HFF-Myc (cell line): ENCODE results near the gene GNAO1.

Experiments
- DNase-seq: peaks from one replicate; pipeline ENCODE4 v3.0.0-alpha.2; 2011; ENCODE audit warnings: low read depth; ENCODE audit errors: extremely low read depth
- H3K4me3 ChIP-seq: replicated peaks from 2 replicates; pipeline ENCODE4 v1.5.1; 2011; ENCODE audit warnings: low read depth, mild to moderate bottlenecking, control low read depth, low read length
- TF ChIP-seq, protein P1 (sequence below): IDR thresholded peaks from 2 replicates; pipeline ENCODE4 v1.5.1; 2012; ENCODE audit warnings: mild to moderate bottlenecking, low read depth, low read length, control low read depth; ENCODE audit errors: missing control alignments

GNAO1 gene

DNA sequence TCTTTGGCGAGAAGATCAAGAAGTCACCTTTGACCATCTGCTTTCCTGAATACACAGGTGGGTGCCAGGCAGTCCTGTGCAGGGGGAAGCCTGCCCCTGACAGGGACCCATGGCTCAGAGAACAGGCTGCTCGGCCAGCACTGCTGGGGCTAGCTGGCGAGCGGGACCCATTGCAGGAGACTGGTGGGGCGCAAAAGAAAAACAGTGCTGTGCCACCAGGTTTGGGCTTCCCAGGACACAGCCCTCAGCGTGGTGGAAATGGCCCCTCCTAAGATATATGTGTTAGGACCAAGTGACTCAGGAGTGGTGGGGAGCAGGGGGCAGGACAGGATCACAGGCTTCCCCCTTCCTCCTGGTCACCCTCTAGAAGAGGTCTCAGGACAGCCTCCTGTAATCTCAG, 160.2 kb downstream of the GNAO1 start:
- TF ChIP-seq, protein P1, sequence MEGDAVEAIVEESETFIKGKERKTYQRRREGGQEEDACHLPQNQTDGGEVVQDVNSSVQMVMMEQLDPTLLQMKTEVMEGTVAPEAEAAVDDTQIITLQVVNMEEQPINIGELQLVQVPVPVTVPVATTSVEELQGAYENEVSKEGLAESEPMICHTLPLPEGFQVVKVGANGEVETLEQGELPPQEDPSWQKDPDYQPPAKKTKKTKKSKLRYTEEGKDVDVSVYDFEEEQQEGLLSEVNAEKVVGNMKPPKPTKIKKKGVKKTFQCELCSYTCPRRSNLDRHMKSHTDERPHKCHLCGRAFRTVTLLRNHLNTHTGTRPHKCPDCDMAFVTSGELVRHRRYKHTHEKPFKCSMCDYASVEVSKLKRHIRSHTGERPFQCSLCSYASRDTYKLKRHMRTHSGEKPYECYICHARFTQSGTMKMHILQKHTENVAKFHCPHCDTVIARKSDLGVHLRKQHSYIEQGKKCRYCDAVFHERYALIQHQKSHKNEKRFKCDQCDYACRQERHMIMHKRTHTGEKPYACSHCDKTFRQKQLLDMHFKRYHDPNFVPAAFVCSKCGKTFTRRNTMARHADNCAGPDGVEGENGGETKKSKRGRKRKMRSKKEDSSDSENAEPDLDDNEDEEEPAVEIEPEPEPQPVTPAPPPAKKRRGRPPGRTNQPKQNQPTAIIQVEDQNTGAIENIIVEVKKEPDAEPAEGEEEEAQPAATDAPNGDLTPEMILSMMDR = no peak
- DNase-seq = no peak
- H3K4me3 ChIP-seq = no peak overlapping the region

DNA sequence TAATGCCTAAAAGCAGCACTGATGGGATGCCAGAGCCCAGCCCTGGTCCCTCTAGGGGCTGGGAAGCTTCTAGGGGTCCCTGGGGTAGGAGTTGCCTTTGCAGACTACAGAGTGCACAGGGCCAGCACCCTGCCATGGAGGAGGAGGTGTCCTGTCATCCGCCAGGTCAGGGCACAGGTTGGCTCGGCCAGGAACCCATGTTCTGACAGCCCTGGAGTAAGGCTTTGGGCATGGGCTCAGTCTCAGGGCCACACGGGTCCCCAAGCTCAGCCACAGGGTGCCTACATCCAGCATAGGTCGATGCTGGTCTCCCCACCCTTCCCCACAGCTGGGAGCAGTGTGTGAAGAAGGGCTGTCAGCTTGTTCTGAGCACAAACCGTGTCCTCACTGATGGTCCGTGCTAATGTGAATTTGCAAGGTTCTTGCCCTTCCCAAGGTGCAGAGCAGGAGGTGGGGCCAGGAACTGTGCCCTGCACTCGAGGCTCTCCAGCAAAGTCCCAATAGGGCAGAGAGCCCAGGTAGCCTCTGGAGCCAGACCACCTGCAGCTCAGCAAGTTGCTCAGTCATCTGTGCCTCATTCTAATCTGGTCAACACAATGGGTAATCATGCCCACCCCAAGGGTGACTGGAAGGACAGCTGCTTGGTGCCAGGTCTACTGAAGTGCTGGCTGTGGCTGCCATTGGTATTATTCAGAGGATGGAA, 161.2 kb downstream of the GNAO1 start:
- no peak for DNase-seq
- TF ChIP-seq, protein P1 = no peak
- H3K4me3 ChIP-seq = no peak overlapping the region

DNA sequence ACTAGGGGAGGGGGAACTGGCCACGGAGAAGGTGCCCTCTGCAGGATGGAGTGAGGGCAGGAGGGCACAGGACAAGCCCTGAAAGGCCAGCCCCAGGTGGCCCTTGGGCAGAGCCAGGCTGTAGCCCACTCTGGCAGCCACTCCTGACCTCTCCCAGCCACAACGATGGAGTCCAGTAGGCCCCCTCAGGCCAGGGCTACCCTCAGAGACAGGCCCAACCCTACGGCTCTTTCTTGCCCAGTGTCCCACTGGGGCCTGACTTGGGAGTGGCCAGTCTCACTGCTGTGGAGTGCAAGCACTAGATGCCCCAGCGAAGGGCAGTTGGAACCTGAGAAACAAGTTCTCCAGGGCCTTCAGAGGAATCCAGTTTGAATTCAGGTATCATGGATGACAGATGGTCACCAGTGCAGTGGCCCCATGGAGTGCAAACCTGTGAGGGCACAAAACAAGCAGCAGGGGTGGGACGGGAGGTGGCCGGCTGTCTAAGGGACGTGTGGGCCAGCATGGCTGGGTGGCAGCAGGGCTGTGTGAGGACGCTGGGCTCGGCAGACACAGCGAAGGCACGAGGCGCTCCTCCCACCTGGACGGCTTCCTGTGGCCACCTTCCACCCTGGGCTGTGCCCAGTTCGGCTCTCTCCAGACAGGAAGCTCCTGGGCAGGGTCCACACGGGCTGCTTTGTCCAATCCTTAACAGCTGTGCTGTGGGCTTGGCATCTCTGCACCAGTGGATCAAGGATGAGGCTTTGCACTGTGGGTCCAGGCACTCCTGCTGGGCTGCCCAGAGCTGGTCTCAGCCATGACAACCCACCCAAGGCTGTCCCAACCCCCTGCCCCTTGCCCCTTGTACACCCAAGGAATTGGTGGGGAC, 162.0 kb downstream of the GNAO1 start:
- no peak for DNase-seq
- TF ChIP-seq, protein P1 = no peak
- no peak overlapping the region for H3K4me3 ChIP-seq

DNA sequence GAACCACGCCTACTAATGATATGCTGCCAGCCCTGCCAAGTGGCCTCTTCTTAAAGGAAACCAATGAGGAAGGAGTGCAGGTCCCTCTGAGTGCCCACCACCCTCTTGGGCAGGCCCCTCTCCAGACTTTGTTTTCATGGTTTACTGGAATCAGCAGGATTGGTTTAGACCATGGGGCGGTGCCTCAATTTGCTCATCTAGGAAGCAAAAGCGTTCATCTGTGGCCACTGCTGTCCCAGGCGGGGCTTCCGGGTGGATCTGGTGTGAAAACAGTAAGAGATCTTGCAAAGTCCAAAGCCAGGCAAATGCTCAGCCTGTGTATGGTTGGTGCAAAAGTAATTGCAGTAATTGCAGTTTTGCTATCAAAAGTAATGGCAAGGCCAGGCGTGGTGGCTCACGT, 162.7 kb downstream of the GNAO1 start:
- DNase-seq = no peak
- H3K4me3 ChIP-seq = no peak overlapping the region
- TF ChIP-seq, protein P1 = no peak

DNA sequence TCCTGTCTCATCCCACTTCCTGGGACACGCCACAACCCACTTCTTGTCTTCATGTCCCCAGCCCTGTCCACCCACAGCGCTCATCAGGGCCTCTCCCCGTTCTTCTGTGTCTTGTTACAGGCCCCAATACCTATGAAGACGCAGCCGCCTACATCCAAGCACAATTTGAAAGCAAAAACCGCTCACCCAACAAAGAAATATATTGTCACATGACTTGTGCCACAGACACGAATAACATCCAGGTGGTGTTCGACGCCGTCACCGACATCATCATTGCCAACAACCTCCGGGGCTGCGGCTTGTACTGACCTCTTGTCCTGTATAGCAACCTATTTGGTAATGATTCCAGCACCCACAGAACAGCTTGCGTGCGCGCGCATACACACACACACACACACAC, 163.5 kb downstream of the GNAO1 start:
- no peak for DNase-seq
- TF ChIP-seq, protein P1 = no peak

DNA sequence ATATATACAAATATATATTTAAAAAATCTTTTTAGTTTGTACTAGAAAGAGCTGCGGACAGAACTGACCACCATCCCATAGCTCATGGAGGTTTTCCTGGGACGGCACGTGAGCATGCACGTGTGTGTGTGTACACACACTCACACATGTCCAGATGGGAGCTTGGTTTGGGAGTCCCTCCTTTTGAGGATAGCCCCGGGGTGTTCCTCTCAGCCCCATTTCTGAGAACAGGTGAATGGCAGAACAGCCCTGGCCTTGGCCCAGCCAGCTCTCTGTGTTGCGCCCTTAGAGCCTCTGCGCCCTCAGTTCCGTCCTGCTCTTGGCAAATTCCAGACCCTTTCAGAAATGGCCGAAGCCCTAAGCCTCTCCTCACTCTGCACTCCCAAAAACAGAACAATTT, 163.9 kb downstream of the GNAO1 start:
- DNase-seq = no peak
- TF ChIP-seq, protein P1 = no peak
- no peak overlapping the region for H3K4me3 ChIP-seq

More for the DNA sequence above, 163.5 kb downstream of the GNAO1 start:
- H3K4me3 ChIP-seq = no peak overlapping the region
